Activated T-cell treated with anti-CD3 and anti-CD28 coated beads for 48 hours (primary cell): ENCODE measurements around the gene PAIP2.
"Not testable (repeated sequence)": the region's sequence is repeated elsewhere in the genome, so short reads cannot be mapped to it uniquely, and the experiment has no call there.

ENCODE experiments used
- DNase-seq: peaks from one replicate; pipeline ENCODE4 v3.0.0-alpha.2; 2020; ENCODE audit warnings: low read depth

The PAIP2 gene

DNA sequence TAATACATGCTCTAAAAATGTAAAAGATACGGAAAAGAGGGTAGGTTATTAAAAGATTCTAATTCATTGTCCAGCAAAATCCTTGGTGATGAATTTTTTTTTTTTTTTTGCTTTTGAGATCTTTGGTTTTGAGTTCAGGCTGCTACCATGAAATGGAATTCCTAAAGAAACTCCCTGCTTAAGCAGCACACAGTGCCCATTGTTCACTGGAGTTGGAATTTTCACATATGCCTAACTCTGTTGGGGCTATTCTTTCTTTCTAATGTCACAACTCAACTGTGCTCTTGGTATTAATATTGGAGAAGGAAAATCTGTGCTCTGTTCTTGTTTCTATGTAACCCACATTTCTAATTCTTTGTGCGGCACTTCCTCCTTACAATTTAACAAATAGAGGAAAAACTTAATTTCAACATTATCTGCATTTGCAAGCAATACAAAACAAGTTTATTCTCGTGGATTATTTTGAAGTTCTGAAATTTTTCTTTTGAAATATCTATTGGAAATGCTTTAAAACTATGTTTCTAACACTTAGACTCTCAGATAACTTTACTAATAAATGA is 26.5 kb upstream of the PAIP2 start:
- no peak for DNase-seq

- no peak for DNase-seq
Observed at GRCh38 chr5:139335811-139336210, 5.8 kb upstream of the PAIP2 start.

- no peak for DNase-seq
Observed at GRCh38 chr5:139340051-139340450, 1.6 kb upstream of the PAIP2 start.

DNA sequence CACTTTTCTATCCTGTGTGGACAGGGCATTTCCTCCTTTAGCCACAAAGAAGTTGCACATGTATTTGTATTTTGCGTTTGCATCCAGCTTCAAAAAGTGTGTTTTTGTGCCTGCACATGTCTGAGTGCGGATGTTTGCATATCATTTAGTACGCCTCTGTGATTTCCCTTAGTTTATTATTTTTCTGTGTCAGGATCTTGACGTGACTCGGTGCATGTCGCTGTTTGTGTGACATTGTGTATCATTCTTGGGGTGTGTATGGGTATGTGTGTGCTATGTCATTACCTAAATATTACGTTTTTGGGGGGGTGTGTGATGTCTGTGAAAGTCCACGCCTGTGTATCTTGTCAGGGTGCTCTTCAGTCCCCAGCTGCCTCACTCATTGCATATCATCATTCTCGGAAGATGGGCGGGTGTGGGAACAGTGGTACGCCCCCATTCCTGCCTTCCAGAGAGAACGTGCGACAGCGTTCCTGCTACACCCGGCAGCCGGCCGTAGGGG is 416 bp upstream of the PAIP2 start:
- DNase-seq: no peak

DNA sequence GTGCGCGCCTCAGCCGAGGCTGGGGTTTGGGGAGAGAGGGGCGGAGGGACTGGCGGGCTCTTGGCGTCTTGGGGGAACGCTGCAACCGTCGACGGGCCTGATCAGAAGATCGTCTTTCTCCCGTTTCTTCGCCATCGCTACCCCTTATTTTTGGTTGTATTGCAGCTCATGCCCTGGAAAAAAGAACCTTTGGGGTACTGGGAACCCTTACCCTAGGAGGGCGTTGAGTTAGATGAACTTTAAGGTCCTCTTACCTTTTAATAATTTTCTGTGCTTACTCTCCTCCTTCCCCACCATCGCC is 719 bp downstream of the PAIP2 start:
- DNase-seq: no peak

- DNase-seq: no peak
Observed at GRCh38 chr5:139343476-139343875, 1.8 kb downstream of the PAIP2 start.

DNA sequence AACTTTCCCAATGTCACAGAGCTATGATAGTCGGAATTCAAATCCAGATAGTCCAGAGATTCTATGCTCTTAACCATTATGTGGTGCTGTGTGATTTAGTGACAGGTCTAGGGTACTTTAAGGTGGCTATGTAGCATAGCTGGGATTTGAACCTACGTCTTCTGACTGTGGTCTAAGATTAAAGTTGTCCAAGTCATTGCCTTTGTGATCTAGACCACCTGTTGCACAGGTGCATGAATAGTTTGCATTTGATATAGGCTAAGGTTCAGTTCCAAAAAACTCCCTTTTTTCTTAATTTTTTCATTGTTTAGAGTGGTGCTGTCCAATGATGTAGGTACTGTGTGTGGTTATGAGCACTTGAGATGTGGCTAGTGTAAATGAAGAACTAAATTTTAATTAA is 2.5 kb downstream of the PAIP2 start:
- DNase-seq: no peak

DNA sequence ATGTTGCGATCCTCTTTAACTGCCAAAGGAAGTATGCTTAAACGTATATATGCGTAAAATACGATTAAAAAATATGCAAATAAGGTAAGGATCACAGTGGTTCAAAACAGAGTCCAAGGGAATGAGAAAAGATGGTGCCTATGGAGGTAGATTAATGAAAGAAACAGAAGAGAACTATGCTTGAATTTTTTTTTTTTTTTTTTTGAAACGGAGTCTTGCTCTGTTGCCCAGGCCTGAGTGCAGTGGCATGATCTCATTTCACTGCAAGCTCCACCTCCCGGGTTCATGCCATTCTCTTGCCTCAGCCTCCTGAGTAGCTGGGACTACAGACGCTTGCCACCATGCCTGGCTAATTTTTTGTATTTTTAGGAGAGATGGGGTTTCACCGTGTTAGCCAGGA is 3.8 kb downstream of the PAIP2 start:
- DNase-seq: not testable (repeated sequence)

GRCh38 chr5:139347863-139348262 is 6.2 kb downstream of the PAIP2 start:
- not testable (repeated sequence) for DNase-seq

GRCh38 chr5:139354186-139354585 is 12.5 kb downstream of the PAIP2 start:
- no peak for DNase-seq

GRCh38 chr5:139355900-139356299 is 14.2 kb downstream of the PAIP2 start:
- DNase-seq: not testable (repeated sequence)

DNA sequence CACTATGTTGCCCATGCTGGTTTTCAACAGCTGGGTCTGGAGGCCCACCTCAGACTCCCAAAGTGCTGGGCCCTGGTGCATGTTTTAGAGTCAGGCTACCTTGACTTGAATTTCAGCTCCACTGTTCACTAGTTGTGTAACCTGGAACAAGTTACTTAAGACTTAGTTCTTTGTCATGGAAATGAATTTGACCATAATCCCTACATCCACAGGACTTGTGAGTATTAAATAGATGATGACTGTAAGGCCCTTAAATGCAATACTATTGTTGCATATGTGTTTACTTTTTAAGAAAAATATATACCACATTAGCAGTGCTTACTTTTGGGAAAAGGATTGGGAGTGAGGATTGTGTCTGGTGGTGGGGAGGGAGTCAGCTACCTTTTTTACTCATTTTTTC is 16.4 kb downstream of the PAIP2 start:
- no peak for DNase-seq

DNA sequence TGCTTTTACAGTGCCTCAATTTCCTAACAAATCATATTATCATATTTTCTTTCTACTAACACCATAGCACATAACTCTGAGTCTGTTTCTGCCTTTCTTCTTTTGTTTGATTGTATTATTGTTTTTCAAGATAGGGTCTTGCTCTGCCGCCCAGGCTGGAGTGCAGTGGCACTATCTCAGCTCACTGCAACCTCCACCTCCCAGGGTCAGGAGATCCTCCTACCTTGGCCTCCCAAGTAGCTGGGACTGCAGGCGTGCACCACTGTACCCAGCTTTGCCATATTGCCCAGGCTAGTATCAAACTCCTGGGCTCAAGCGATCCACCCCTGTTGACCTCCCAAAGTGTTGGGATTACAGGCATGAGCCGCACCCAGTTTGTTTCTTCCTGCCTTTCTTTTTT is 18.7 kb downstream of the PAIP2 start:
- no peak for DNase-seq

GRCh38 chr5:139361835-139362429 is 20.3 kb downstream of the PAIP2 start:
- no peak for DNase-seq

GRCh38 chr5:139363937-139364336 is 22.3 kb downstream of the PAIP2 start:
- DNase-seq: no peak

GRCh38 chr5:139364466-139364865 is 22.8 kb downstream of the PAIP2 start:
- DNase-seq: no peak

DNA sequence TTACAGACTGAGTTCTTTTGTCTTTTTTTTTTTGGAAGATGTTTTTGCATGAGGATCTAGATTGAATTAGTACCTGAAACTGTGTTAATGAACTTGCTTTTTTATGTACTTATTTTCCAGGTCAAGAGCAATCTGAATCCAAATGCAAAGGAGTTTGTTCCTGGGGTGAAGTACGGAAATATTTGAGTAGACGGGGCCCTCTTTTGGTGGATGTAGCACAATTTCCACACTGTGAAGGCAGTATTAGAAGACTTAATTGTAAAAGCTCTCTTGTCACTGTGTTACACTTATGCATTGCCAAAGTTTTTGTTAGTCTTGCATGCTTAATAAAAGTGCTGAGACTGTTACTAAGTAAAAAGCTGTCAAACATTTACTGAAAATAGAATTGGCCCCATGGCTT is 27.0 kb downstream of the PAIP2 start:
- DNase-seq: no peak

DNA sequence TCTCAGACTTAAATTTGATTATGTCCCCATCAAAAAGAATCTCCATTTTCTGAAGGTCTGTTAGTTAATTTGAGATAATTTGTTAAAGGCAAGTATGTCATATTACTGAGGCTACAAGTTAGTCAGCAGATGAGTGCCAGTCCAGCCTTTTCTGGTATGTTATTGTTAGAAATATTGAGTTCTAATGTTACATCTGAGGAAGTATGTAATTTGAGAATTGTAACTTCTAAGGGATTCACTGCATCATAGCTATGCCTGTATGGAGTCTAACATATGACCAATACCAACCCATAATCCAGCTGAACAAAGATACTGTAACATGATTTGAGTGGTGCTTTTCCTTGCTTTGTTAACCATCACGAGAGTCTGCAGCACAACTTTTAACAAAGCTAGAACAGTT is 27.5 kb downstream of the PAIP2 start:
- no peak for DNase-seq

DNA sequence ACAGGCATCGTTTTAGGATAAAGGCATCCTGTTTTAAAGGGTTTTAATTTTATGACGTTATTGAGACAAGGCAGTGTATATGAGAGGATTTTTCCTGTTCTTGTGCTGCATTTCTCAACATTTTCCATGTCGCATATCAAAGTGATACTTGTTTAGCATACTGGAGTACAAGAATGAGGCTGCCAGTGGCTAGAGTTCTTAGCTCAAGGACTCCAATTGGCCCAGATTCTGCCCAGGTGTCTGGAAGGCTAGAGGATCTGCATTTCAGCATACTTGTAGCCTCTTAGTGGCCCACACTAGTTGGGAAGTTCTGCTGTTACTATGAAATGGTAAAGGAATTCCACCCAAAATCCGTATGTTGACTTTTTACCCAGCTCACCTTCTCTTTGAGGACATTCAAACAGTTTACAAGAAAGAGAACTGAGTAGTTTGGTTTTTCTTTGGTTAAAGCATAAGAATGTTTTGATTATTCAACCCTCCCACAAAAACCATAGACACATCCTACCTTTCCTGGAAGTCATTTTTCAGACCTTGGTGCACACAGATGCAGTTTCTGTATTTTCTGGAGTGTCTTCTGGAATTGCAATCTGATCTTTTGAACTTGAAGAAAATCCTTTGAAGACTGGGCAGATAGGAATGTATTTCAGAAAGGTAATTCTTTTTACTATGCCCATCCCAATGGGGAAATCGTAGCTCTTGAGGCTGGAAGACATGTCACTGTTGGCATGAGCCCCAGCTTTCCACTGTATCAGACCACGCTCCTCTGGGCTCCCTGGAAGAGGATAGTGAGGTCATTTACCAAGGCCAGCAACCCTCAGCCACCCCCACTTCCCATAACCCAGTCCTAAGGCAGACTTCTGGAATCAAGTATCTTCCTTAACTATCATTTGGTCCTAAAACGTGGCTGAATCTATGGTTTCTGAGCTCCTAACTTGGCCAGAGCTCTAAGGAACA is 30.1 kb downstream of the PAIP2 start:
- DNase-seq: no peak

GRCh38 chr5:139374909-139375308 is 33.3 kb downstream of the PAIP2 start:
- DNase-seq: no peak

DNA sequence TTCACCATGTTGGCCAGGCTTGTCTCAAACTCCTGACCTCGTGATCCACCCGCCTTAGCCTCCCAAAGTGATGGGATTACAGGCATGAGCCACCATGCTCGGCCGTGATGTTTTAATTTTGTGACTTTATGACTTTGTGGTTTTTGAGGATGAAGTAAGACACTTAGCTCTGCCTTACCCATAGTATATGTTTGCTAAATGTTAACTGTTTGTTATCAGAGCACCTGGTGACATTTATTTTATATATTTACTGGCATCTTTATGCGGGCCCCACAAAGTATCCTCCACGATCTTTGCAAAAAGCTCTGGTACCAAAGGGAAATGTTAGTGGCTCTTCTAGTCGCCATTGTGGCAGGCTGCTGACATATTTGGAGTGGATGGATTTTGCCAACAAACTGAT is 34.7 kb downstream of the PAIP2 start:
- DNase-seq: no peak

DNA sequence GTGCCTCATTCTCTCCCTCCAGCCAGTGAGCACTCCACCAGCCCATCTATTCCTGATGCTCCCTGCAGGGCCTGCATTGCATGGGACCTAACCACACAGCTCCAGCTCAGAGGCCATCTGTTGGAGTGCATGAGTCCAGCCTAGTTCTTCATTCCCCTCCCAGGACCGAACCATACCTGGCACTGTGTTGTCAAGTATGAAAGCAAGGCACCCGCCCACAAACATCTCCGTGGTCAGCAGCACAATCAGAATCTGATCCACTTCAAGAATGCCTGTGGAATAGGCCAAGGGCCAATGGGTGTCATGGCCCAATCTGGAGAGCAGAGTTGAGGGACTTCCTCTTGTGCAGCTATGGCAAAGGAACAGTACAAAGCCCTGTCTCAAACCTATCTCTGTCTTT is 35.6 kb downstream of the PAIP2 start:
- DNase-seq: no peak

DNA sequence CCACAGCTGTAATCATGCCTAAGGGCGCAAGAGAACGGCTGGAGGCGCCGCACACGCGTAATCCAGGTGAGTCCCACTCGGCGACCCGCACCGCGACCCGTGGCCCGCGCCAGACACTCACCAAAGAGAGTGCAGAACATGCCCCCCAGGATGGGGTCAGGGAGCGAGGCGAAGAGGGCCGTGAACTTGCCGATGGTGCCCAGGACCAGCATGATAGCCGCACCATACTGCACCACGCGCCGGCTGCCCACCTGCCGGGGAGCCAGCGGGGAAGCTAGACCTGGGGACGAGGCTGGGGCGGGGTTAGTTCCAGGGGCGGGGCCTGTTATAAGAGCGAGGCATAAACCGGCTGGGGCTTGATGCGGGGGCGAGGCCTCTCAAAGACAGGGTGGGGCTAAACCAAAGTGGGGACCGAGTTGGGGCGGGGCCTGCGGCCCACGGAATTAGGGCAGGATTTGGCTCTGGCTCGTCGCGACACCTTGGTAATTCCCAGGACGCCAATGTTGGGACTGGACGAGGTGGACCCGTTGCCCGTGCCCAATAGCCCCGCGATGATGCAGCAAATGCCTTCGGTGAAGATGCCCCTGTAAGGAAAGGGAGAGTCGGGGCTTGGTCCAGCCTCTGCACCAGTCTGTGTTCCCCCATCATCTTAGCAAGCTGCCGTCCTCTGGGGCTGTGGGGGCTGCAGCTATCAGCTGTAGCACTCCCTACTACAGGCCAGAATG is 36.6 kb downstream of the PAIP2 start:
- DNase-seq: no peak
